Measurements from ENCODE around the gene LEMD2.

The LEMD2 gene

GRCh38 chr6:33754222-33754621 lies 34.7 kb downstream of the LEMD2 start:
- no peak for DNase-seq

- DNase-seq = no peak
Measured at GRCh38 chr6:33752646-33753015, 36.3 kb downstream of the LEMD2 start.

- DNase-seq = no peak
Measured at GRCh38 chr6:33751771-33752645, 36.9 kb downstream of the LEMD2 start.

- DNase-seq = no peak
Measured at GRCh38 chr6:33750244-33750991, 38.5 kb downstream of the LEMD2 start.

GRCh38 chr6:33749401-33749800 lies 39.5 kb downstream of the LEMD2 start:
- no peak for DNase-seq

- DNase-seq = no peak
Measured at GRCh38 chr6:33748841-33749240, 40.1 kb downstream of the LEMD2 start.

- no peak for DNase-seq
Measured at GRCh38 chr6:33747823-33748222, 41.1 kb downstream of the LEMD2 start.

- no peak for DNase-seq
Measured at GRCh38 chr6:33746651-33747100, 42.3 kb downstream of the LEMD2 start, which contains the start of gene IP6K3. Gene IP6K3, minus strand, starts transcription at chr6:33746905. Its CDS starts 11,429 bp downstream, at chr6:33735476.

GRCh38 chr6:33746036-33746600 lies 42.8 kb downstream of the LEMD2 start:
- DNase-seq = no peak

- DNase-seq = no peak
Measured at GRCh38 chr6:33745548-33745947, 43.4 kb downstream of the LEMD2 start.

GRCh38 chr6:33744895-33745546 lies 43.9 kb downstream of the LEMD2 start:
- DNase-seq = peak; percentile 50

GRCh38 chr6:33744001-33744848 lies 44.7 kb downstream of the LEMD2 start:
- peak; percentile 77 for DNase-seq

GRCh38 chr6:33742837-33743236 lies 46.1 kb downstream of the LEMD2 start:
- DNase-seq = no peak

GRCh38 chr6:33742092-33742491 lies 46.8 kb downstream of the LEMD2 start:
- DNase-seq = no peak

- no peak for DNase-seq
Measured at GRCh38 chr6:33740794-33741193, 48.1 kb downstream of the LEMD2 start.

- DNase-seq = no peak
Measured at GRCh38 chr6:33740204-33740608, 48.7 kb downstream of the LEMD2 start.

- no peak for DNase-seq
Measured at GRCh38 chr6:33739571-33739970, 49.4 kb downstream of the LEMD2 start.

- DNase-seq = no peak
Measured at GRCh38 chr6:33738879-33739278, 50.1 kb downstream of the LEMD2 start.

- DNase-seq = no peak
Measured at GRCh38 chr6:33738153-33738552, 50.8 kb downstream of the LEMD2 start.

- DNase-seq = no peak
Measured at GRCh38 chr6:33737267-33738026, 51.5 kb downstream of the LEMD2 start.

GRCh38 chr6:33735216-33735615 lies 53.7 kb downstream of the LEMD2 start:
- no peak for DNase-seq

- no peak for DNase-seq
Measured at GRCh38 chr6:33733709-33734007, 55.3 kb downstream of the LEMD2 start.

Measured in NCI-H2107 (cell line).